Caco-2 (cell line): ENCODE data around the gene FNDC5. TPM values are rescaled to one million over a fixed set of nuclear protein-coding genes. Genes with fewer than 3 reads are reported as not detected.

Source experiments
- BruUV-seq: library from RNA; stranded (reverse); fragments of 400-500 nt; replicated peaks from 2 replicates; lab custom pipeline; 2021; lab: Mats Ljungman, UMichigan
- CTCF ChIA-PET: fragments of 300-600 bp; sonication (Branson Sonifier 250); formaldehyde crosslinking; loops from one replicate; lab custom pipeline; 2022; ENCODE audit warnings: antibody characterized with exemption; lab: Charles Lee
- POLR2A ChIA-PET: fragments of 300-600 bp; sonication (Branson Sonifier 250); formaldehyde crosslinking; loops from one replicate; lab custom pipeline; 2022; ENCODE audit warnings: antibody characterized with exemption; lab: Charles Lee
- DNase-seq, 2 experiments: peaks; one replicate each; pipeline versions ENCODE4 v3.0.0 to v3.0.0-alpha.2; 2020 to 2022
- H3K27me3 ChIP-seq: replicated peaks from 2 replicates; pipeline ENCODE4 v1.6.0; 2011; ENCODE audit warnings: low read length; ENCODE audit not compliant: control insufficient read depth, insufficient read depth
- H3K36me3 ChIP-seq: 2 replicates; pipeline ENCODE4 v1.5.1; 2011; ENCODE audit warnings: low read length; ENCODE audit not compliant: control insufficient read depth, insufficient read depth
- H3K4me1 ChIP-seq: fragments of 250-450 bp; sonication (Bioruptor Pico); 2 replicates; pipeline ENCODE4 v1.5.1; 2020; ENCODE audit warnings: mild to moderate bottlenecking
- H3K4me3 ChIP-seq: 2 replicates; pipeline ENCODE4 v1.5.1; 2011; ENCODE audit warnings: low read depth, mild to moderate bottlenecking, control low read depth, low read length
- H3K9me3 ChIP-seq: fragments of 250-450 bp; sonication (Bioruptor Pico); 2 replicates; pipeline ENCODE4 v1.5.1; 2020; ENCODE audit warnings: mild to moderate bottlenecking, moderate library complexity
- H3K27ac Mint-ChIP-seq: one replicate; pipeline ENCODE4 v1.8.0; 2022; ENCODE audit warnings: mixed read lengths; ENCODE audit not compliant: unreplicated experiment
- H3K27me3 Mint-ChIP-seq: one replicate; pipeline ENCODE4 v1.8.0; 2022; ENCODE audit warnings: mixed read lengths; ENCODE audit not compliant: insufficient read depth, unreplicated experiment
- H3K36me3 Mint-ChIP-seq: one replicate; pipeline ENCODE4 v1.8.0; 2022; ENCODE audit warnings: mild to moderate bottlenecking, mixed read lengths; ENCODE audit not compliant: insufficient read depth, unreplicated experiment
- H3K4me1 Mint-ChIP-seq: one replicate; pipeline ENCODE4 v1.8.0; 2022; ENCODE audit warnings: low read depth, mixed read lengths; ENCODE audit not compliant: unreplicated experiment
- H3K4me3 Mint-ChIP-seq: one replicate; pipeline ENCODE4 v1.8.0; 2022; ENCODE audit warnings: mild to moderate bottlenecking, moderate library complexity, mixed read lengths; ENCODE audit not compliant: unreplicated experiment
- H3K9me3 Mint-ChIP-seq: one replicate; pipeline ENCODE4 v1.8.0; 2022; ENCODE audit warnings: mixed read lengths; ENCODE audit not compliant: unreplicated experiment
- CTCF ChIP-seq, 2 experiments: fragments of 200-600 bp in 1 of 2; IDR thresholded peaks; 1 replicate in 1 of 2; 2 replicates in 1 of 2; pipeline versions ENCODE4 v1.5.1 to v1.8.0; 2011 to 2022; ENCODE audit warnings: antibody characterized with exemption in 1 of 2, control low read depth in 1 of 2, inconsistent platforms in 1 of 2, low read depth in 1 of 2, low read length in 1 of 2, mild to moderate bottlenecking in 1 of 2, moderate library complexity in 1 of 2; ENCODE audit not compliant: insufficient read depth in 1 of 2, severe bottlenecking in 1 of 2, unreplicated experiment in 1 of 2
- intact Hi-C: fragments of 100-400 bp; cut with micrococcal nuclease; formaldehyde crosslinking; loops from one replicate; pipeline ENCODE4 v1.10.0; 2022; ENCODE audit not compliant: unreplicated experiment
- total RNA-seq: library from RNA; stranded (reverse); gene quantifications from 2 replicates; pipeline ENCODE4 v1.2.3, GENCODE V29; 2022

The FNDC5 gene
- total RNA-seq, 1 experiment from 2014 or later: 1.1 TPM

GRCh38 chr1:32816676-32817158 lies 54.0 kb downstream of the FNDC5 start:
- POLR2A ChIA-PET: interaction anchor here (0.6 kb wide), 1 partner anchor 21 kb away, joined by 6 read pairs; no protein-coding TSS in a partner anchor
- TF ChIP-seq CTCF (IDR thresholded peaks at IDR 0.05; ENCODE audit: insufficient read depth in 1 of 2, low read depth in 1 of 2, low read length in 1 of 2, severe bottlenecking in 1 of 2, unreplicated experiment in 1 of 2): no peak
- Mint-ChIP-seq H3K4me1 (peaks cover 23% of the 10 kb centered on the region), H3K27ac (peak overlapping the region; percentile 93), H3K27me3 (no peaks in the 10 kb centered on the region), H3K9me3 (no peaks in the 10 kb centered on the region), H3K4me3 (peak overlapping the region; percentile 95), H3K36me3 (peaks cover 57% of the 10 kb centered on the region)
- Histone ChIP-seq H3K4me3 (peak overlapping the region; percentile 89), H3K27me3 (no peaks in the 10 kb centered on the region), H3K36me3 (no peaks in the 10 kb centered on the region), H3K9me3 (no peaks in the 10 kb centered on the region), H3K4me1 (peaks cover 19% of the 10 kb centered on the region)
- DNase-seq: peak in 1 of 2 experiments; percentile 37
- intact Hi-C loops: no loop called here
- CTCF ChIA-PET: no interaction called here
- TSS peak; percentile 73 for BruUV-seq

- Histone ChIP-seq H3K4me1 (peaks cover 27% of the 10 kb centered on the region), H3K9me3 (no peaks in the 10 kb centered on the region), H3K4me3 (no peak overlapping the region), H3K36me3 (no peaks in the 10 kb centered on the region), H3K27me3 (no peaks in the 10 kb centered on the region)
- H3K4me1 Mint-ChIP-seq: peaks cover 34% of the 10 kb centered on the region
- no peak for TF ChIP-seq CTCF (IDR thresholded peaks at IDR 0.05; ENCODE audit: insufficient read depth in 1 of 2, low read depth in 1 of 2, low read length in 1 of 2, severe bottlenecking in 1 of 2, unreplicated experiment in 1 of 2)
- BruUV-seq: no TSS peak
- intact Hi-C loops: no loop called here
- no peaks in the 10 kb centered on the region for H3K9me3 Mint-ChIP-seq
- ChIA-PET POLR2A (no interaction called here), CTCF (no interaction called here)
- H3K36me3 Mint-ChIP-seq: peaks cover 77% of the 10 kb centered on the region
- H3K4me3 Mint-ChIP-seq: peak overlapping the region; percentile 23
- peak overlapping the region; percentile 59 for H3K27ac Mint-ChIP-seq
- no peaks in the 10 kb centered on the region for H3K27me3 Mint-ChIP-seq
- DNase-seq: no peak
These were observed 56.6 kb downstream of the FNDC5 start for GRCh38 chr1:32813941-32814739.

Other genes starting within 250 kb of the FNDC5 start
- gene ZBTB8OS, start 220.4 kb downstream of the FNDC5 start, total RNA-seq: 50.5 and 52.5 TPM in 2 replicates
- 175 and 179 TPM in 2 replicates for gene RBBP4, start 219.7 kb downstream of the FNDC5 start, total RNA-seq
- gene SYNC, start 168.1 kb downstream of the FNDC5 start, total RNA-seq: 0.20 TPM in 1 of 2 replicates, not detected in the other
- gene YARS1, start 53.6 kb downstream of the FNDC5 start, total RNA-seq: 177 and 184 TPM in 2 replicates
- 23.8 and 32.8 TPM in 2 replicates for gene S100PBP, start 53.3 kb downstream of the FNDC5 start, total RNA-seq
- gene HPCA, start 15.6 kb upstream of the FNDC5 start, total RNA-seq: 0.53 TPM in 1 of 2 replicates, not detected in the other
- 48.1 and 50.1 TPM in 2 replicates for gene TMEM54, start 30.5 kb upstream of the FNDC5 start, total RNA-seq
- gene RNF19B, start 93.9 kb upstream of the FNDC5 start, total RNA-seq: 13.9 and 14.5 TPM in 2 replicates
- 127 and 139 TPM in 2 replicates for gene AK2, start 166.0 kb upstream of the FNDC5 start, total RNA-seq
- 1.5 and 2.3 TPM in 2 replicates for gene AZIN2, start 210.2 kb upstream of the FNDC5 start, total RNA-seq